NCI-H345 treated with DMSO at 0.1 percent for 48 hours (cell line): Measurements from ENCODE around the gene TMEM30B.
"Not testable (repeated sequence)": the region's sequence is repeated elsewhere in the genome, so short reads cannot be mapped to it uniquely, and the experiment has no call there.

Source experiments
- DNase-seq: peaks from one replicate; lab custom pipeline; 2025; ENCODE audit not compliant: unreplicated experiment; lab: John Stamatoyannopoulos, UW

The TMEM30B gene

DNA sequence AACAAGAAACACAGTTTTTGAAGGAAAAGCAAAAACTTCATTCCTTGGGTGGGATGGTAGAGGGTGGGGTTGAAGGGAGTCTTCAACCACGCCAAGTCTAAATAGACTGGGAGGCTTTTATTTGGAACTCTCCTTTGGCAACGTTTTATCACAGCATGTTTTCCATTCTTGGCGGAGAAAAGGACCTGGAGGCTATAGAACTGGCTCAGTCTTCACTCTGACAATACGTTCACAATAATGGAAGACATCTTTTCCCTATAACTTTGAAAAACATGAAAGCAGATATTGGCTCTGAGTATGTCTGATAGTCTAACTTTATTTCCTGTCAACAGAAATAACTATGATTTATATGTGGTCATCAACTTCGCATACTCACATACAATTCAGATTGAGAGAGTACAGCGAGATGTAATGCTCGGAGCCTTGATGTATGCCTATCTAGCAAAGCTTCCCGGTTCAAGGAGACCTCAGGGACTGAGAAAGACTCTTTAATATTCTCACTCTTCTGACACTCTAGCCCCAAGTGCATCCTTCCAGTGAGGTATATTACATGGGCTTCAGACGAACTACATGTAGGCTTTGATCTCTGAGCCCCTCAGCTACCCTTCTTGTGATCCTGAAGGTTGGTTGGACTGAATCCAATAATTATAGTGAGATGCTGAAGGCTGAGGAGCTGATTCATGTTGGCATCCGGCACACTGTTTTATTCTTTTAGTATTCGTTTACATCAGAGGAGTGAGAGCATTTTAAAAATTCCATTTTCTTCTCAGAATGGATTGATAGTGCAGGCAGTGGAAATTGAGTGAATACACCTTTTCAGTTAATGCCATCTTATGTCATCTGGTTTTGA is 14.0 kb downstream of the TMEM30B start:
- no peak for DNase-seq

DNA sequence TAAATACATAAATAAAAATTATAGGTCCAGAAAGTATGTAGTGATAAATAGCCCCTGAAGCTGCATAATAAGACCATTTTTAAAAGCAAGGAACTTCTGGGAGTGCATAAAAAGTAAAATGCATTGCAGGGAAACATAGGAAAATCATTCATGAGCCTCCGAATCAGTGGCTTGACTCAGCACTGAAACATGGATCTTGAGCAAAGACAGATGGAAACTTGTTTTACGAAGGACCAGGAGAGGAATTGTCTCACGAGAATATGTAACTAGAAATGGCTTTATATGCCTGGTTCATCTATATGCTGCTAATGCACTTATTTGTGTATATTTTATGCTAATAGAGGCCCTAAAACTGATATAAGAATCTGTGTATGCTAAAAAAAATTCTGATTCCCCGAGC is 14.7 kb downstream of the TMEM30B start:
- DNase-seq = no peak

DNA sequence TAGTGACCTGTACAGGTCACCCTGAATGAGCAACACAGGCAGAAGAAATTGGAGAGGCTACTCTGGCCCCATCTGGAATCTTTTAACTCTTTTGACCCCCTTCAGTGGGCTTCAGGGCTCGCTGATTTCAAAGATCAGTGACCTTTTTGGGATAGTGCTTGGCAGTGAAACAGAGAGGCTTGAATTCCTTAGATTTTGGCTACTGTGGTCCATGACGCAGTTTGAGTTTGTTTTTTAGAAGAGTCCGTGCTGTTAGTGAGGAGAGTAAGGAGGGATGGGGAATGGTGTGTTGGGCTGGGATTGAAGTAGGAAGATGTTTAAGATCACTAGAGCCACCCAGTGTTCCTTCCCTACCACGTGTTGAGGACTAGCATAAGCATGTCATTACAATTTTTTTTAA is 16.5 kb downstream of the TMEM30B start:
- DNase-seq = no peak

DNA sequence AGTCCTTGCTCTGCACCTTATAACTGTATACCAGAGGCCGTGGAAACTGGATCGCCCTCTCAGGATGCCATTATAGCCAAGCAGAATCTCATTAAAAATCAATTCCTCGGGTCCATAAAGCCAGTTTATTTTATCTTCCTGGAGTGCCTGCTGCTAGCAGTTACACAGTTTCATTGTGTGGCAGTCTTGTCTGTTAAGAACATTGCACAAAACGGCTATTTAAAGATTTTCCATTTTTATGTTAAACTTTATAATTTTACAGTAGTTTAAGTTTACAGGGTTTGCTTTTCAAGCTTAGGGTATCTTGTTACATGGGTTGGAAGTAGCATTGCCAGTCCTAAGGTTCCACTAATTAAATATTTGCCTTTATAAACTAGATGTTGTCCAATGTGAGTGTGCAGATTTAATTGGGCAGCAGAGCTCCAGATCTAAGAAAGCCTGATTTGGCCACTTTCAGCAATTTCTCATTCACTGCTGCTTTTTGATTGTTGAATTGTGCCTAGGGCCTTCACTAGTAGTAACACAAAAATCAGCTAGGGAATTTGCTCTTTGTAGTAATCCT is 17.0 kb downstream of the TMEM30B start:
- no peak for DNase-seq

DNA sequence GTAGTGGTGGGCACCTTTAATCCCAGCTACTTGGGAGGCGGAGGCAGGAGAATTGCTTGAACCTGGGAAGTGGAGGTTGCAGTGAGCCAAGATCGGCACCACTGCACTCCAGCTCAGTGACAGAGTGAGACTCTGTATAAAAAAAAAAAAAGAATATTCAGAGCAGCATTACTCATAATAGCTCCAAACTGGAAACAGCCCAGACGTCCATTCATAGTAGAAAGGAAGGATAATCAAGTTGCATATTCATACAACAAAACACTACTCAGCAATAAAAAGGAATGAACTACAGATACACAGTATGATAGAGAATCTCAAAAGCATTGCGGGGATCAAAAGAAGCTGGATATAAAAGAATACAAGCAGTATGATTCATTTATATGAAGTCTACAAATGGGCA is 19.1 kb downstream of the TMEM30B start:
- no peak for DNase-seq

DNA sequence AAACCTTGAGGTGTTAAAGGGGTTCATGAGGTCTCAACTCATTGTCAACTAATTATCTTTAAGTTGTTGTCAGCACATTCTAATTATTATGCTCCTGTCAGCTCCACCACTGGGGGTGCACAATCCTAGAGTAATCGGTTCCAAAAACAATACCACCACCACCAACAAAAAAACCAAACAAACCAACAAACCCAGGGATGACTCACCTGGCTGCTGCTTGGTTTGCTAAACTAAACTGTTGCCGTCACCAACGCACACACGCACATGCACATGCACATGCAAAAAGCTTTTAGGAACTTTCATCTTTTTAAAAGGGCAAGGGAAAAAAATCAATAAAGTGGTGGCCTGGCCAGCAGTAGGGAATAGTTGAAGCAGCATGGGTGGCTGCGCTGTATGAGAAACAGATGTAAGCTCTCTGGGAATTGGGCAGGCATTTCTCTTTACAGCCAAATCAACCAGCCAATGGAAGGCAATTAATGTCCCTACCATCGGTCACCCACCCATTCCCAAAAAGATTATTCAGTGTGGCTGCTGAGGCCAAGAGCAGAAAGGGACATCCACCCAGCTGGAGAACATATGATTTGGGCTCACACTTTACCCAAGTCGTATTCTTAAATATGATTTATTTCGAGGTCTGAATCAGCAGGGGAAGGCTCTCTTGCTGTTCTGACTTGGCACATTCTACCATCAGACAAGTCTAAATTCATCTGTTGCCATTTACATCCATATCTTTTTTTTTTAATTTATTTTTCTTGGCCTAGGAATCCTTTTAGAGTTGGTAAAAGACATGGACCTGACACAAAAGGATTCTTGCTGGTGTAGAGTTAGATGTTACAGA is 20.0 kb downstream of the TMEM30B start:
- DNase-seq = no peak

DNA sequence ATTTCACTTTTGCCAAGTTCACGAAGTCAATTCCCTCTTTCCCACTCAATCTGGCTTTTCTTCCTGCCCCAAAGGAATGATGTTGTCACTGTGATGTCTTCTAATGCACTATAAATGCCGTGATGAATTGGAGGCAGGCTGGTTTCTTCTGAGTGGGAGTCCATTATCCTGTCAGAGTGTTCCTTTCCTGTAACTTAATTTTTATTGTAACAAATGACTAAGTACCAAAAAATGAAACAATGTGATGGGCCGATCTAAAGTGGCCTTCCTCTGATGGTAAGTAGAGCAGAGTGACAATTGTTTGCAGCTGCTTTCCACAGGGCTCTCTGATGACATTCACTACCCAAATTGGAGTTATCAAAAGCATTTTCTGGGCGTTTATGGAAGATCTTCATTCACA is 22.2 kb downstream of the TMEM30B start:
- DNase-seq = no peak

DNA sequence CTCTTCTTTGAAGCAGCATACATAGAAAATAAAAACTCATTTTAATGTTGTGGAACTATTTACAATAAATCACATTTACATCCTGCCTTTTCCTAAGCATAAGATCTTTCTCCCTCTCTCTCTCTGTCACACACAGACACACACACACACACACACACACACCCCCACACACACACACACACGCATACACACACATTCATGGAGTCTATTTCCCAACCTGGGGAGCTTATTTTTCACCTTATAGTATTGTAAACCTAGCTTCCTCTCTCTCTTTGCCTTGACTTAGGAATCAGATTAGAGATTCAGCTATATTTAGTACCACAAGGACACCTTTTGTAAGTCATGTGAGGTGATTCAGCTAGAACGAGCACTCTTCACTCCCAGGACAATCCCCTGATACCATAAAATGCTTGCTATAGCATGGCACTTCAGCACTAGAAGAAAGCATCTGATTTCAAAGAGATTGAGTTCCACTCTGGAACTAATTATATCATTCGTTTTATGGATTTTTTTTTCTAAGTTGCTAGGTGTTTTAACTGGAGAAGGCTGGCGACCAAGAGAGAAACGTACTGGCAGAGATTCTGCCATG is 23.6 kb downstream of the TMEM30B start:
- peak; percentile 41 for DNase-seq

DNA sequence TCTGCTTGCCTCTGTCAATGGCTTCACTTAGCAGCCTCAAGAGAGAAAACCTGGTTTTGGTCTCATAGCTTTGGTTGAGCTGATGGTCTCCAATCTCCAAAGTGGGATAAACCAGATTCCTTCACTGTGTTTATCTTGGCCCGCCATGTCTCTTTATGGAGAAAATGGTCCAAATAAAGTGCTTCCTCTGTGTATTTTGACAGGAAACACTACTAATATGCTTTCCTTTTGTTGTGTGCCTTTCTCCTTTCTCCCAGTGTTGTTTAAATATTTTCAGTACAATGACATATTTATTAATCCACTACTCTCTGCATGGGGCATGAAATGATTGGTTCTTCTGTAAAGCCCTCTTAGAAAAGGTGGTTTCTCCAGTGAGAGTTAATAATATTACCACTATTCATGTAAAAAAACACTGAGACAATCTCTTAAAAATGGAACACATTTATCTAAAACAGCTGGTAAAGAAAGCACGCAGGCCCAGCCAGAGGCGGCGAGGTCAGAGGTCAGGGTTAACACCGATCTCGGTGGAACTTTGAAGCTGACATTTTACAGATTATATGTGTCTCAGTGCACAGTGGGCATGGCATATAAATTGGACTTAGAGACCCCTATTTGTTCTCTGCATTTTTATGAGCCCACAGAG is 24.2 kb downstream of the TMEM30B start:
- DNase-seq = no peak

DNA sequence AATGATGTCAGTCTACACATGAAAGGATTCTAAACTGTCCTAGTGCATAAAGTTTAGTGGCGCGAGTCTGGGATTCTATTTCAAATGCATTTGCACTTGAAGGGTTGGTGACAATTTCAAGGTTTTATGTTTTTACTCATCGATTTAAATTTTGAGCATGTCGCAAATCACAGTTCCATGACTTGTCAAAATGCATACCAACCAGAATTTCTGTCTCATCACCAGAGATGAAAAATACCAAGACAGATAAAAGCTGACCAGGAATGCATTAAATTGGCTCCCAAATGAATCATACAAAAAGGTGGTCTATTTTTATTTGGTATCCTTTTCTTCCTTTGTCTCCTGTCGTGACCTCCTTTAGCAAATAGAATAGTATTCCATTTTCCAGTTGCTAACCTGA is 25.2 kb downstream of the TMEM30B start:
- no peak for DNase-seq

DNA sequence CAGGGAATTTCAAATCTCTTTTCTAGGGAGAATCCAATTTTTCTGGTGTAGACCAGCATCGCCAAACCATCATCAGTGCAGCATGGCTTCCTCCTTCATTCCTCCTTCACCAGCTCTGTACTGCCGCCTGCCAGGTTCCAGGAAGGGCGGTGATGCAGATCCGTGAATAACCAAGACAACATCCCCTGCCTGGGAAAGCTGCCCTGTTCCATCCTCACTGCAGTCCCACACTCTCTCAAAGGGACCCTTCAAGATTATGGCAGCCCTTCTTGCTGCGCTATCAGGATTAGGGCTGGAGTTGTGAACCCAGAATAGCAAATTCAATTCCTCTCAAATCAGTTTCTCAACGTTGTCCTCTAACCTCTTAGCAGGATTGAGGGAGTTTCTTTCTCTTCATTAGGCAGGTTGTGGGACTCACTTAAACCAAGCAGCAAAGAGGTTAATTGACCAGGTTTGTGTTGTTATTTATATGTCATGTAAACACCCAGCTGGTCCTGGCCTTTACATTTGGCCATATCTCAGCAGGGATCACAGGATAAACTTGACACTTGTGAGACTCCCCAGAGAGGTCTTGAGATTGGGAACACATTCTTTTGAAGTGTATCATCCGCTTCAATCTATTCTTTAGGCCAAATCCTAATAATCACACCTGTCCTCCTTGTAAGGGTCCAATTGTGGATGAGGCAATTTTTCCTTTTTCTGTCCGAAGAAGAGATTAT is 26.2 kb downstream of the TMEM30B start:
- DNase-seq = no peak

DNA sequence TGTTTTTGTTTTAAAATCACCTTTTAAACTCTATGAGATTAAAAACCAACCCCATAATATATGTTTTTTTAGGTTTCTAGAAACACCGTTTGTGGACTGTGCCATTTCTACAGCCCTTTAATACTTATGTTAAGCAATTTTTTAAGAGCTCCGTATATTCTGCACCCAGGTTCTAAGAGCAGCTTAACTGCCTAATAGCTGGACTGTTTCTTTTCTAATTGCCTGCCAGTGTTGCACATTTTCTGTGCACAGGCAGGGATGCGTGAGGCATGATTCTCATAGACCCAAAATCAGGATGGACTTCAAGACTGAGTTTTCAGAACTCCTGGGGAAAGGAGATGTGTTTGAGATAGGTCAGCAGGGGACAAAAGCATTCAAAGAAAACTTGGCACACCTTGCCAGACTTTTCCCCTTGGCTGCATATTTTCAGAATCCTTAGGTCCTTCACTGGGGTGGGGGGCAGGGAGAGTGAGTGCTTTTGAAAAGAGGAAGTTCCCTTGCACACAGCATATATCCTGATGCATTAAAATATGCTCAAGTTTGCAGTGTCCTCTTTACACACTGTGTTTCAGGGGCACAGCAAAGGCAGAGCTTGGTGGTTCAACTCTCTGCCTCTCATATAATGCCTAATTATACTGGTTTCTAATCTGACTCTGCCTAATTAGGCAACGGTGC is 27.9 kb downstream of the TMEM30B start:
- no peak for DNase-seq

DNA sequence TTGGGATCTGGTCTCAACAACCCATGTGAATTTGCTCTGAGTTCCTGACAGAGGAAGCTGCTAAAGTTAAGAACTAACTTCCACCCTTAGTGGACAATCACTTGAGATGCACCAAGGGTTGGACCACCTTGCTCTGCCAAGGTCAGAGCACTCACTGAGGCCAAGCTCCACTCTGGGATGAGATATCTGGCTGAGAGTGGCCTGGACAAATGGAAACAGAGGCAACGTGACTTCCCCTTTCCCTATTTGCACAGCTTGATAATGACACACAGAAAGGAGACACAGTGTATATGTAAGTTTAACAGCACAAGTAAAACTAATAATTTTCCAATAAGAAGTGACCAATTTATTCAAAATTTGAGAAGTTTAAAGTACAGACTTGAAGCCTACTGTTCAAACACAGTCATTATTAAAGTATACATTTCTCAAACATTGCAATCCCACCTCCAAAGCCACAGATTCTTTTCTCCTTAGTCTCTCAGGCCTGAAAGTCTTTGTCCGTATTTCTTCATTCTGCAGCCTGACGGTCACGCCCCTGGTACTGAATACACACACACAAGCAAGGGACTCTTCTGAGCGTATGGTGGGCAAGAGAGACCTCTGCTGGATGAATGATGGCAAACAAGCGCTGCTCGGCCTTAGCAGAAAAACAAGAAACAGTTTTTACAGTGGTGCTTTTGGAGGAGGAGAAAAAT is 28.6 kb downstream of the TMEM30B start:
- peak; percentile 86 for DNase-seq

DNA sequence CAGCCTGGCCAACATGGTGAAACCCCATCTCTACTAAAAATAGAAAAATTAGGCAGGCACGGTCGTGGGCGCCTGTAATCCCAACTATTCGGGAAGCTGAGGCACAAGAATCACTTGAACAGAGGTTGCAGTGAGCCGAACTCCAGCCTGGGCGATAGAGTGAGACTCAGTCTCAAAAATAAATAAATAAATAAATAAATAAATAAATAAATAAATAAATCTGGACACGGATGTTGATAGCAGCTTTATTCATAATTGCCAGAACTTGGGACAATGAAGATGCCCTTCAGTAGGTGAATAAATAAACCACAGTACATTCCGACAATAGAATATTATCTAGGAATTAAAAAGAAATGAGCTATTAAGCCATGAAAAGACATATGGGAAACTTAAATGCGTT is 31.1 kb downstream of the TMEM30B start:
- DNase-seq = no peak

DNA sequence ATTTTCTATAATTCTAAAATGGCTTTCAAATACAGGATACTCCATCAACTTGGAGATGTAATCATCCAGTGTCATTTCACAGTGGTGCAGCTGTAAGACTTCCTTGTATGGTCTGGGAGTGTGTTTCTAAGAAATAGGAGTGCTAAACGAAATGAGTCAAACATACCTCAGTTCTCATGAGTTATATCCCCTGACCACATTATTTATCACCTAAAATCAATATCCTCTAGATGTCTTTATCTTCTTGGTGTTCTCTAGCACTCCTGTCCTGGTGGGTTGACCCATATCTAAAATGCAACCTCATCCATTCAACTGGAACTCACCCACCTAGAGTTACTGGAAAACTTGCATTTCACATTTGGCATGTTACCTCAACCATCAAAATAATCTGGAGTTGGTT is 33.2 kb downstream of the TMEM30B start:
- DNase-seq = no peak

DNA sequence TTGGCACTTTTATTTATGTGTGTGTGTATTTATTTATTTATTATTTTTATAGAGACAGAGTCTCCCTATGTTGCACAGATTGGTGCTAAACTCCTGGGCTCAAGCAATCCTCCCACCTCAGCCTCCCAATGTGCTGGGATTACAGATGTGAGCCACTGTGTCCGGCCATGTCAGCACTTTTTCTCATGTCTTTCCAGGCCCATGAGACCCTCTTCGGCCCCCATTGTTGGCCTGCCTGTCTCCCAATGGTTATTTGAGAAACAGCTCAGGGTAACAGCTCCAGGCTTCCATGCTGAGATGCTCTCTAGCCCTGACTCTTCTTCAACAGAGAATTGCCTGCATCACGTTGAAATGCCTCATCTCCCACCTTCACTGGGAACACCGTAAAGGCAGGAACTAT is 34.4 kb downstream of the TMEM30B start:
- DNase-seq = no peak

DNA sequence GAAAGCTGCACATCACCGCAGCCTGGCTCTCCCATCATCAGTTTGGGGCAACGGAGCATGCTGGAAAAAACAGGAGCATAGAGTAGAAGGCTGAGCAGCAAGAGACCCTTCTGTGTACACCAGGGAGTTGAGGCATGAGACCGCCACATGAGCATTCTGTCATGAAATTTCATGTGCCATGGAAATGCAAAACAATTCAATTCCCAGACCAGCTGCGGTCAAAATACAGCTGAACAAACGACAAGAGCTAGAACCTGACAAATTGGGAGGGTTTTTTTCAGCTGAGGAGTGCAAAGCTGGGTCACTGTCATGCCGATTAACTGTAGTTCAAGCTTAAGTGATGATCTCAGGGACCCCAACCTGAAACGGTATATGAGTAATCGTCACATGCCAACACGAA is 37.1 kb downstream of the TMEM30B start:
- DNase-seq = no peak

DNA sequence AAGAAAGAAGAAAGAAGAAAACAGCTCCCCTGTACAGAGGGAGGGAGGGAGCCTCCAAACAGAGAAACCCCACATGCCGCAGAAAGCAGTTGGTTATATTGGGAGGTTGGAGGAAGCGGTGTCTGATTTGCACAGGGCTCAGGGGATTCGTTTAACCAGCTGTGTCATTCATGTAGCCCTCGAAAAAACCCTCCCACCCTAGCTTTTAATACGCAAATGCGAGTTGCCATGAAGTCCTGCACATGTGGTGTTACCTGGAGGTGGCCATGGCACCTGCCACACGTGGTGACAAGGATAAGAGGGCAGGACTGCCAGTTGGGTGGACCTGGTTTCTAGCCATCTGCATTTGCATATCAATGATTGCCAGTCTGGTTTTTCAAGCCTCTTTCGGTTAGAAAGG is 40.9 kb downstream of the TMEM30B start:
- no peak for DNase-seq

DNA sequence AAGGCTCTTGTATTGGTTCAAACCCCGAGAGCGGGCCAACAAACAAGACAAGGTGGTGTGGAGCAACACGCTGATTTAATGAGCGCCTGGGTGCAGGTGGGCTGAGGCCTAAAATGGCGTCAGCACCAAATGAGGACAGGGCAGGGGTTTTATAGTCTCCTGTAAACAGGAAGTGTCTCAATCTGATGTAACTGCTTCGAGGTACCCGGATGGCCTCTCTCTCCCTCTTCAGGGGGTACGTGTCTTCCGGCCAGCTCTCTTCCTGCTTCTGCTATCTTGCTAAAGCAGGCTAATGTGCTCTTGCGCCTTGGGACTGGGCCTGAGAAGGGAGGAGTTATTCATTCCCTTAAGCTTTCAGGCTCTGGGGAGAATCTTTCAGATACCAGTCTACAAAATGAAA is 41.9 kb downstream of the TMEM30B start:
- DNase-seq = not testable (repeated sequence)
